ENCODE data around the gene MARK2. TPM values are rescaled to one million over a fixed set of nuclear protein-coding genes. Genes with fewer than 3 reads are reported as not detected.

Gene MARK2
- total RNA-seq, 1 donor from 2014 or later, result 31.8 TPM

GRCh38 chr11:63945477-63946163 lies 106.7 kb downstream of the MARK2 start:
- H3K36me3 Mint-ChIP-seq (ENCODE audit: unreplicated experiment), result peaks cover 1% of the 10 kb centered on the region
- no peaks in the 10 kb centered on the region for H3K27me3 Mint-ChIP-seq (ENCODE audit: unreplicated experiment)
- peaks cover 19% of the 10 kb centered on the region for H3K4me1 Mint-ChIP-seq (ENCODE audit: unreplicated experiment)
- no peak overlapping the region for H3K4me3 Mint-ChIP-seq (ENCODE audit: unreplicated experiment)
- no peak for DNase-seq (ENCODE audit: extremely low spot score, unreplicated experiment)
- H3K27ac Mint-ChIP-seq (ENCODE audit: unreplicated experiment), result peak overlapping the region; percentile 31
- TF ChIP-seq, protein P1, sequence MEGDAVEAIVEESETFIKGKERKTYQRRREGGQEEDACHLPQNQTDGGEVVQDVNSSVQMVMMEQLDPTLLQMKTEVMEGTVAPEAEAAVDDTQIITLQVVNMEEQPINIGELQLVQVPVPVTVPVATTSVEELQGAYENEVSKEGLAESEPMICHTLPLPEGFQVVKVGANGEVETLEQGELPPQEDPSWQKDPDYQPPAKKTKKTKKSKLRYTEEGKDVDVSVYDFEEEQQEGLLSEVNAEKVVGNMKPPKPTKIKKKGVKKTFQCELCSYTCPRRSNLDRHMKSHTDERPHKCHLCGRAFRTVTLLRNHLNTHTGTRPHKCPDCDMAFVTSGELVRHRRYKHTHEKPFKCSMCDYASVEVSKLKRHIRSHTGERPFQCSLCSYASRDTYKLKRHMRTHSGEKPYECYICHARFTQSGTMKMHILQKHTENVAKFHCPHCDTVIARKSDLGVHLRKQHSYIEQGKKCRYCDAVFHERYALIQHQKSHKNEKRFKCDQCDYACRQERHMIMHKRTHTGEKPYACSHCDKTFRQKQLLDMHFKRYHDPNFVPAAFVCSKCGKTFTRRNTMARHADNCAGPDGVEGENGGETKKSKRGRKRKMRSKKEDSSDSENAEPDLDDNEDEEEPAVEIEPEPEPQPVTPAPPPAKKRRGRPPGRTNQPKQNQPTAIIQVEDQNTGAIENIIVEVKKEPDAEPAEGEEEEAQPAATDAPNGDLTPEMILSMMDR (IDR thresholded peaks at IDR 0.05), result peak; percentile 81
- H3K9me3 Mint-ChIP-seq (ENCODE audit: unreplicated experiment), result no peaks in the 10 kb centered on the region

DNA sequence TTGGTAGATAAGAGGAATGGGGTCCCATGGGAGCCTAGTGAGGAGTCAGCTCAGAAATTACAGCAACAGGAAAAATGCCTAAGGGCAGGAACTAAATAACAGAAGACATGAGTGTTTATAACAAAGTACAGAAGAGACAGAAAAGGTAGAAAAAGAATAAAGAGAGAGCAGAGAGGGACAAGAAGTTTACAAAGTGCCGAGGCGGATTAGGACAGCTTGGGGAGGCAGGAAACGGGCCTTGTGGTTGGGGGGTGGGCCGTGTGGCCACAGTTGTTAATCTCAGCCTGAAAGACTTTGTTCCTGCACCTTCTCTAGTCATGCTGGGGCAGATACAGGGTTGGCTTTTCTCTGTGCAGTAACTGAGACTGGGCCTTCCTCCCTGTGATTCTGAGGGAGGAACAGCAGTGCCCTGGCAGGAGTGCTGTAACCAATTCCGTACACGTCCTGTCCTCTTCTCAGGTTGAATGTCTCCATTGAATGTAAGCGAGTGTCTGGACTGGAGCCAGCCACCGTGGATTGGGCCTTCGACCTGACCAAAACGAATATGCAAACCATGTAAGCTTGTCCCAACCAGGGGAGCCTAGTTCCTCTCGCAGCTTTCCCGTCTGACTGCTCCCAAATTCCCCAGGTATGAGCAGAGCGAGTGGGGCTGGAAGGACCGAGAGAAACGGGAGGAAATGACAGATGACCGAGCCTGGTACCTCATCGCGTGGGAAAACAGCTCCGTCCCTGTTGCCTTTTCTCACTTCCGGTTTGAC lies 113.0 kb downstream of the MARK2 start:
- Mint-ChIP-seq H3K4me3 (ENCODE audit: unreplicated experiment) (no peak overlapping the region), H3K36me3 (ENCODE audit: unreplicated experiment) (peaks cover 33% of the 10 kb centered on the region), H3K9me3 (ENCODE audit: unreplicated experiment) (no peaks in the 10 kb centered on the region), H3K27me3 (ENCODE audit: unreplicated experiment) (no peaks in the 10 kb centered on the region), H3K4me1 (ENCODE audit: unreplicated experiment) (peaks cover 8% of the 10 kb centered on the region), H3K27ac (ENCODE audit: unreplicated experiment) (no peak overlapping the region)
- TF ChIP-seq, protein P1 (IDR thresholded peaks at IDR 0.05), result no peak
- no peak for DNase-seq (ENCODE audit: extremely low spot score, unreplicated experiment)

DNA sequence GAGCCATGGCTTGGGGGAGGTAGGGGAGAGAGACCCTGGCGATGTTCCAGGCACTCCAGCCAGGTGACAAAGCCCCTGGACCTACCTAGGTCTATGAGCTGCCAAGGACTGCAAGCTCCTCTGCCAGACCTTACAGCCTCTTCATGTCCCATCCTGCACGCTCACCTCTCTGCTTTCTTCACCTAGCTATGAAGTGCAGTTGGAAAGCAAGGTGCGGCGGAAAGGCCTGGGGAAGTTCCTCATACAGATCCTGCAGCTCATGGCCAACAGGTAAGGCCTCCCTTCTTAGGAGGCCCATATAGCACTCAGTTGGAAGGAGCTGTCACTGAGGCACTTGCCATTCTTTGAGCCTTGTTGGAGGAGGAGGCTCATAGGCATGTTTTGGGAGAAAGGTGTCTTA lies 113.7 kb downstream of the MARK2 start:
- peaks cover 8% of the 10 kb centered on the region for H3K4me1 Mint-ChIP-seq (ENCODE audit: unreplicated experiment)
- TF ChIP-seq, protein P1 (IDR thresholded peaks at IDR 0.05), result no peak
- no peak for DNase-seq (ENCODE audit: extremely low spot score, unreplicated experiment)
- H3K27me3 Mint-ChIP-seq (ENCODE audit: unreplicated experiment), result no peaks in the 10 kb centered on the region
- peaks cover 33% of the 10 kb centered on the region for H3K36me3 Mint-ChIP-seq (ENCODE audit: unreplicated experiment)
- no peaks in the 10 kb centered on the region for H3K9me3 Mint-ChIP-seq (ENCODE audit: unreplicated experiment)
- no peak overlapping the region for H3K27ac Mint-ChIP-seq (ENCODE audit: unreplicated experiment)
- H3K4me3 Mint-ChIP-seq (ENCODE audit: unreplicated experiment), result no peak overlapping the region

- Mint-ChIP-seq H3K27ac (ENCODE audit: unreplicated experiment) (no peak overlapping the region), H3K9me3 (ENCODE audit: unreplicated experiment) (no peaks in the 10 kb centered on the region), H3K4me3 (ENCODE audit: unreplicated experiment) (no peak overlapping the region), H3K36me3 (ENCODE audit: unreplicated experiment) (peaks cover 20% of the 10 kb centered on the region), H3K4me1 (ENCODE audit: unreplicated experiment) (peaks cover 3% of the 10 kb centered on the region), H3K27me3 (ENCODE audit: unreplicated experiment) (no peaks in the 10 kb centered on the region)
- TF ChIP-seq, protein P1 (IDR thresholded peaks at IDR 0.05), result no peak
- DNase-seq (ENCODE audit: extremely low spot score, unreplicated experiment), result no peak
These were observed 119.1 kb downstream of the MARK2 start for GRCh38 chr11:63958008-63958407.

Other genes with a start within 250 kb of the MARK2 start
- gene PLAAT3, start 224.7 kb upstream of the MARK2 start, total RNA-seq, result 19.0 and 20.0 TPM in 2 replicates
- gene ATL3, start 167.7 kb upstream of the MARK2 start, total RNA-seq, result 96.9 and 107 TPM in 2 replicates
- gene RTN3, start 157.6 kb upstream of the MARK2 start, total RNA-seq, result 109 and 117 TPM in 2 replicates
- 32.1 and 34.3 TPM in 2 replicates for gene ZFTA, start 70.3 kb upstream of the MARK2 start, total RNA-seq
- gene SPINDOC, start 25.7 kb upstream of the MARK2 start, total RNA-seq, result 32.1 and 33.5 TPM in 2 replicates
- gene RCOR2, start 78.1 kb downstream of the MARK2 start, total RNA-seq, result 2.5 and 2.6 TPM in 2 replicates
- gene NAA40, start 99.9 kb downstream of the MARK2 start, total RNA-seq, result 24.0 and 28.1 TPM in 2 replicates
- 253 and 265 TPM in 2 replicates for gene COX8A, start 135.5 kb downstream of the MARK2 start, total RNA-seq
- gene OTUB1, start 147.3 kb downstream of the MARK2 start, total RNA-seq, result 66.2 and 71.4 TPM in 2 replicates
- 0.54 and 0.65 TPM in 2 replicates for gene FLRT1, start 196.8 kb downstream of the MARK2 start, total RNA-seq

Data from osteocyte (in vitro differentiated cells).